ENCODE measurements around the gene REG1B.

The REG1B gene

DNA sequence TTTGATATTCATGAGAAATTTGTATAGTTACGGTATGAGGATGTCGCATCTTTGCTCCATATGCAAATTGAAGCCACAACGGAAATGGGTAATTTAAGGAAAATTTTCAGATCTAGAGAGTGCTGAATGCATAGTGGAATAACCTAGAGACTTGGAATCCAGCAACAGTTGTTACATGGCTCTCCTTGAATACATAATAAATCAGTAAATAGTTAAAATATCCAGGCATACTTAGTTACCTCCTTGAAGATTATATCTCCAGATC is 37.9 kb upstream of the REG1B start:
- Histone ChIP-seq H3K27me3 (no peaks in the 10 kb centered on the region), H3K27ac (no peak overlapping the region), H3K36me3 (no peaks in the 10 kb centered on the region), H3K4me3 (ENCODE audit: low read depth in 1 of 2, low read length in 1 of 2) (no peak overlapping the region), H3K4me1 (ENCODE audit: control insufficient read depth in 1 of 2, insufficient read depth in 1 of 2, low read depth in 1 of 2, low read length in 1 of 2) (no peaks in the 10 kb centered on the region), H3K9me3 (no peaks in the 10 kb centered on the region)
- TF ChIP-seq, protein P1, sequence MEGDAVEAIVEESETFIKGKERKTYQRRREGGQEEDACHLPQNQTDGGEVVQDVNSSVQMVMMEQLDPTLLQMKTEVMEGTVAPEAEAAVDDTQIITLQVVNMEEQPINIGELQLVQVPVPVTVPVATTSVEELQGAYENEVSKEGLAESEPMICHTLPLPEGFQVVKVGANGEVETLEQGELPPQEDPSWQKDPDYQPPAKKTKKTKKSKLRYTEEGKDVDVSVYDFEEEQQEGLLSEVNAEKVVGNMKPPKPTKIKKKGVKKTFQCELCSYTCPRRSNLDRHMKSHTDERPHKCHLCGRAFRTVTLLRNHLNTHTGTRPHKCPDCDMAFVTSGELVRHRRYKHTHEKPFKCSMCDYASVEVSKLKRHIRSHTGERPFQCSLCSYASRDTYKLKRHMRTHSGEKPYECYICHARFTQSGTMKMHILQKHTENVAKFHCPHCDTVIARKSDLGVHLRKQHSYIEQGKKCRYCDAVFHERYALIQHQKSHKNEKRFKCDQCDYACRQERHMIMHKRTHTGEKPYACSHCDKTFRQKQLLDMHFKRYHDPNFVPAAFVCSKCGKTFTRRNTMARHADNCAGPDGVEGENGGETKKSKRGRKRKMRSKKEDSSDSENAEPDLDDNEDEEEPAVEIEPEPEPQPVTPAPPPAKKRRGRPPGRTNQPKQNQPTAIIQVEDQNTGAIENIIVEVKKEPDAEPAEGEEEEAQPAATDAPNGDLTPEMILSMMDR (IDR thresholded peaks at IDR 0.05): no peak

DNA sequence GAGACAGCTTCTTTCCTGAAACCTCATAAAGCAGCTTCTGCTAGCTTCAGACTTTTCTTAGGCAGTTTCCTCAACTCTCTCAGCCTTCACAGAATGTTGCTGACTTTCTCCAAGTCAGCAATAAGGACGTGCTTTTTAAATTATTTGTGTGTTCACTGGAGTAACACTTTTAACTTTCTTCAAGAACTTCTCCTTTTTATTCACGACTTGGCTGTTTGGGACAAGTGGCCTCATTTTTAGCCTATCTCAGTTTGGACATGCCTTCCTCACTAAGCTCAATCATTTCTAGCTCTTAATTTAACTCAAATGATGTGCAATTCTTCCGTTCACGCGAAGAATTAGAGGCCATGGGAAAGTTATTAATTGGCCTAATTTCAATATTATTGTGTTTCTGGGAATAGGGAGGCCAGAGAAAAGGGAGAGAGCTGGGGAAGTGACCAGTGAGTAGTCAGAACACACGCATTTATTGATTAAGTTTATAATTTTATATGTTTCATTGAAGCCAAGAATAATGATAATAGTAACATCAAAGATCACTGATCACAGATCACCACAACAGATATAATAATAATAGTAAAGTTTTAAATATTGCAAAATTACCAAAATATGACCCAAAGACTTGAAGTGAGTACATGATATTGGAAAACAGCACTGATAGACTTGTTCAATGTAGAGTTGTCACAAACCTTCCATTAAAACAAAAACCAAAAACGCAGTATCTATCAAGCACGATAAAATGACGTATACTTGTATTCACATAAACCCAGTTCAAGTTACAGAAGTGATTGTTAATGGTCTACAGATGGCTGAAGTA is 37.3 kb upstream of the REG1B start:
- H3K9me3 ChIP-seq: no peaks in the 10 kb centered on the region
- H3K4me1 ChIP-seq (ENCODE audit: control insufficient read depth in 1 of 2, insufficient read depth in 1 of 2, low read depth in 1 of 2, low read length in 1 of 2): no peaks in the 10 kb centered on the region
- no peak overlapping the region for H3K4me3 ChIP-seq (ENCODE audit: low read depth in 1 of 2, low read length in 1 of 2)
- no peaks in the 10 kb centered on the region for H3K27me3 ChIP-seq
- TF ChIP-seq, protein P1 (IDR thresholded peaks at IDR 0.05): no peak
- no peaks in the 10 kb centered on the region for H3K36me3 ChIP-seq
- no peak overlapping the region for H3K27ac ChIP-seq

DNA sequence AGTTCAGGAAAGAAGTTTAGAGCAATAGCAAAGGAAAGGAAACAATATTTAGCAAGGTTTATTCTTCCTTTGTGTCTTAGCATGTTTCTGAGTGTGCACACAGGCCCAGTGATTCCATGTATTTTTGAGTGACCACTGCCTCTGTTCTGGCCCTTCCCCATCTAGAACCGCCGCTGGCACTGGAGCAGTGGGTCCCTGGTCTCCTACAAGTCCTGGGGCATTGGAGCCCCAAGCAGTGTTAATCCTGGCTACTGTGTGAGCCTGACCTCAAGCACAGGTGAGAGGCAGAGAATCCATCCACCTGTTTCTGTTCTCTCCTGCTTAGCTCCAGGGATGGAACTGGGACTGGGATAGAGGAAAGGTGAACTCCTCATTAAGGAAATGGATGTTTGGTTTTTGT is 34.9 kb upstream of the REG1B start:
- Histone ChIP-seq H3K9me3 (no peaks in the 10 kb centered on the region), H3K36me3 (no peaks in the 10 kb centered on the region), H3K27me3 (no peaks in the 10 kb centered on the region), H3K4me1 (ENCODE audit: control insufficient read depth in 1 of 2, insufficient read depth in 1 of 2, low read depth in 1 of 2, low read length in 1 of 2) (no peaks in the 10 kb centered on the region), H3K4me3 (ENCODE audit: low read depth in 1 of 2, low read length in 1 of 2) (no peak overlapping the region), H3K27ac (no peak overlapping the region)
- TF ChIP-seq, protein P1 (IDR thresholded peaks at IDR 0.05): no peak

DNA sequence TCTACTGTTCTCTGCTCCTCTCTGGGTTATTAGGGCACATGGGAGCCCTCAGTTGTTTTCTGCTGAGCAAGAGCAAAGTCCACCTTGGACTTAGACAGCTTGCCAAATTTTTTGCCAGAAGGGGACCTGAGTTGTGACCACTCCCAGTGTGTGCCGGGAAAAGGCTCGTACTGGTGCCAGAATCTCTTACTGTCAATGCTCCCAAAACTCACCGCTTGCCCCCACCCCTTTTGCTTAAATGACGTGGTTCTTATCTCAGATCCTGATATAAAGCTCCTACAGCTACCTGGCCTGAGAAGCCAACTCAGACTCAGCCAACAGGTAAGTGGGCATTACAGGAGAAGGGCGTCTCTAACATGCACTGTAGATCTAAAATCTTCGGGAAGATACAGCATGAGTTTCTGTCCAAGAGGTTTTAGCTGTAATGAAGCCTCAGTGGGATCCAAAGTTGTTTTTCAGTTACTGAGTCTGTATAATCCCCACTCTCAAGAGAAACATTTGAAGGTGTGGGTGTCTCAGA is 32.5 kb upstream of the REG1B start, which contains the start of gene REG1A:
TSS of gene REG1A (plus strand) at position 295 of the 520 bp plus-strand sequence. CDS start 374 bp downstream, outside the sequence.
- no peaks in the 10 kb centered on the region for H3K4me1 ChIP-seq (ENCODE audit: control insufficient read depth in 1 of 2, insufficient read depth in 1 of 2, low read depth in 1 of 2, low read length in 1 of 2)
- H3K27ac ChIP-seq: no peak within 1 kb of the TSS
- TF ChIP-seq, protein P1 (IDR thresholded peaks at IDR 0.05): no peak
- no peaks in the 10 kb centered on the region for H3K27me3 ChIP-seq
- no peaks in the 10 kb centered on the region for H3K9me3 ChIP-seq
- H3K36me3 ChIP-seq: no peaks in the 10 kb centered on the region
- H3K4me3 ChIP-seq (ENCODE audit: low read depth in 1 of 2, low read length in 1 of 2): no peak within 1 kb of the TSS

DNA sequence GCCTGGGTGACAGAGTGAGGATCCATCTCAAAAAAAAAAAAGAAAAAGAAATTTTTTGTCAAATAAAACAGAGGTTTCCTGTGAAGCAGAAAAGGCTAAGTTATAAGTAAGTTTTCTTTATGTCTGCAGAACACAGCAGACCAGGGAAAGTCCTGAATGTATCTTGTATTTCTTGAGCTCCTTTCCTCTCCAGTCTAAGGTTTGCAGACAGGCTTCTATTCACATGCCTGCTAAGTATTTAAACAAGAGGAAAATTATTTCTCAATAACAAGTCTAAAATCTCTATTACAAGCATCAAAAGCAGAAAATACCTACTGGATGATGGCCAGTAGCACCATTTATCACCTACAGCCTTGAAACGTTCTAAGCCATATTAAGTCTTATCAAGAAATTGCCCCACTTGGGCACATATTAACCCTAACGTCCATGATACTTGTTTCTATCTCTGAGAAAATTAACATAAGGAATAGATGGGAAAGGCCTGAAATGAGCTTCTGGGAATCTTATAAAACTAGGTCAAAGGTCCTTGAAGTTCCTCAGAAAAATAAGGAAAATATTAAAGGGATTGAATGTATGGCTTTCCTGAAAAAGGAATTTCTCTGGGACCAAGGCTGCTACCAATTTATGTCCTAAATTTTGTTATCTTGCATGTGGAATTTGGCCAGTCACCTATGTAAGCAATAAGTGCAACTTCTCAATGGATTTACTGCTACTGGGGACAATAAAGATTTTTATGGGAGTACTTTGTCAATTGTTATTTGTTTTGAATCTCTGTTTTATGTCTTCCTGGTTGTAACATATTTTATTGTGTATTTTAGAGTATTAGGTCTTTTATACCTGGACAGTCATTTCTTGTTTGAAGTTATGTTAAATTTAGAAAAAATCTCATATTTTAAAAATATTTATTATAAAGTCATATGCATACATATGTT is 29.5 kb upstream of the REG1B start:
- H3K4me3 ChIP-seq (ENCODE audit: low read depth in 1 of 2, low read length in 1 of 2): no peak overlapping the region
- H3K36me3 ChIP-seq: no peaks in the 10 kb centered on the region
- TF ChIP-seq, protein P1 (IDR thresholded peaks at IDR 0.05): no peak
- H3K27ac ChIP-seq: no peak overlapping the region
- no peaks in the 10 kb centered on the region for H3K9me3 ChIP-seq
- no peaks in the 10 kb centered on the region for H3K27me3 ChIP-seq
- no peaks in the 10 kb centered on the region for H3K4me1 ChIP-seq (ENCODE audit: control insufficient read depth in 1 of 2, insufficient read depth in 1 of 2, low read depth in 1 of 2, low read length in 1 of 2)
